Activated CD8-positive, alpha-beta memory T cell treated with anti-CD3 and anti-CD28 coated beads for 48 hours (primary cell): ENCODE measurements around the gene WNT11.

ENCODE experiments used
- DNase-seq, 3 experiments: peaks; one replicate each; pipeline ENCODE4 v3.0.0-alpha.2; 2020; ENCODE audit warnings: low read depth in 2 of 3, low spot score in 2 of 3

WNT11 gene

GRCh38 chr11:76177250-76177686 is 29.0 kb downstream of the WNT11 start:
- DNase-seq: no peak

- no peak for DNase-seq
Measured at GRCh38 chr11:76176463-76176862, 29.8 kb downstream of the WNT11 start.

- no peak for DNase-seq
Measured at GRCh38 chr11:76175783-76176182, 30.5 kb downstream of the WNT11 start.

GRCh38 chr11:76174330-76174729 is 32.0 kb downstream of the WNT11 start:
- DNase-seq: no peak

- no peak for DNase-seq
Measured at GRCh38 chr11:76173663-76174062, 32.6 kb downstream of the WNT11 start.

- DNase-seq: no peak
Measured at GRCh38 chr11:76172583-76172982, 33.7 kb downstream of the WNT11 start.

- no peak for DNase-seq
Measured at GRCh38 chr11:76170468-76170867, 35.8 kb downstream of the WNT11 start.

GRCh38 chr11:76169473-76169896 is 36.8 kb downstream of the WNT11 start:
- no peak for DNase-seq

GRCh38 chr11:76167590-76167989 is 38.7 kb downstream of the WNT11 start:
- no peak for DNase-seq

GRCh38 chr11:76166314-76166713 is 40.0 kb downstream of the WNT11 start:
- DNase-seq: no peak

GRCh38 chr11:76164861-76165751 is 41.2 kb downstream of the WNT11 start:
- no peak for DNase-seq

- DNase-seq: no peak
Measured at GRCh38 chr11:76164081-76164480, 42.2 kb downstream of the WNT11 start.

GRCh38 chr11:76163289-76163880 is 42.9 kb downstream of the WNT11 start:
- DNase-seq: no peak

- DNase-seq: no peak
Measured at GRCh38 chr11:76162336-76163288, 43.7 kb downstream of the WNT11 start.

GRCh38 chr11:76161261-76161961 is 44.9 kb downstream of the WNT11 start:
- DNase-seq: no peak

- no peak for DNase-seq
Measured at GRCh38 chr11:76160856-76161255, 45.4 kb downstream of the WNT11 start.

- DNase-seq: no peak
Measured at GRCh38 chr11:76159983-76160661, 46.2 kb downstream of the WNT11 start.

- no peak for DNase-seq
Measured at GRCh38 chr11:76159303-76159937, 46.9 kb downstream of the WNT11 start.

GRCh38 chr11:76158394-76159302 is 47.7 kb downstream of the WNT11 start:
- DNase-seq: no peak
